AG04449 (cell line): ENCODE results near the gene TEX22.
A peak's percentile ranks its signal among the peaks of the same experiment; 100 is the strongest.

Experiments used
- CTCF ChIA-PET: fragments of 350-600 bp; formaldehyde crosslinking; extraction: SDS; loops from one replicate; lab custom pipeline; 2021; ENCODE audit warnings: antibody characterized with exemption; lab: Yijun Ruan, JAX
- POLR2A ChIA-PET: fragments of 400-600, 350-600 bp; formaldehyde crosslinking; extraction: SDS; loops from one replicate; lab custom pipeline; 2020; ENCODE audit warnings: antibody characterized with exemption, inconsistent platforms; lab: Yijun Ruan, JAX
- DNase-seq: peaks from one replicate; pipeline ENCODE4 v3.0.0-alpha.2; 2010; ENCODE audit warnings: low read depth, low spot score
- H3K4me3 ChIP-seq: 2 replicates; pipeline ENCODE4 v1.5.1; 2011; ENCODE audit warnings: low read depth, mild to moderate bottlenecking, control low read depth, low read length
- CTCF ChIP-seq: IDR thresholded peaks from one replicate; pipeline ENCODE4 v1.5.1; 2011; ENCODE audit warnings: mild to moderate bottlenecking, moderate library complexity, low read length, control low read depth, inconsistent platforms; ENCODE audit not compliant: insufficient read depth; ENCODE audit errors: missing control alignments

Gene TEX22

GRCh38 chr14:105398726-105399465 is 558 bp downstream of the TEX22 start:
- ChIA-PET CTCF (interaction anchor here (0.7 to 1.7 kb wide), 6 partner anchors 10 to 91 kb away, joined by 3 to 8 read pairs (median 3); no protein-coding TSS in a partner anchor), POLR2A (interaction anchor here (2.0 kb wide), 1 partner anchor 12 kb away, joined by 8 read pairs; no protein-coding TSS in a partner anchor)
- no peak for TF ChIP-seq CTCF
- H3K4me3 ChIP-seq = peak overlapping the region; percentile 79
- no peak for DNase-seq

GRCh38 chr14:105399466-105399775 is 1.1 kb downstream of the TEX22 start:
- no peak for DNase-seq
- CTCF ChIA-PET = interaction anchor here (0.7 to 1.7 kb wide), 7 partner anchors 10 to 91 kb away, joined by 3 to 8 read pairs (median 3); no protein-coding TSS in a partner anchor
- POLR2A ChIA-PET = interaction anchor here (2.0 kb wide), 1 partner anchor 12 kb away, joined by 8 read pairs; no protein-coding TSS in a partner anchor
- peak overlapping the region; percentile 79 for H3K4me3 ChIP-seq
- no peak for TF ChIP-seq CTCF

GRCh38 chr14:105400016-105400415 is 1.7 kb downstream of the TEX22 start:
- no peak for DNase-seq
- no peak for TF ChIP-seq CTCF
- CTCF ChIA-PET = interaction anchor here (0.8 to 1.7 kb wide), 3 partner anchors 16 to 81 kb away, joined by 3 to 8 read pairs (median 3); no protein-coding TSS in a partner anchor
- POLR2A ChIA-PET = interaction anchor here (0.6 to 2.0 kb wide), 2 partner anchors 11 to 35 kb away, joined by 3 to 8 read pairs; no protein-coding TSS in a partner anchor
- H3K4me3 ChIP-seq = 0 out of 2 replicates have a peak overlapping the region, but pooled peaks have one; percentile 79

- ChIA-PET POLR2A (no interaction called here), CTCF (interaction anchor here (1.6 kb wide), 1 partner anchor 31 kb away, joined by 6 read pairs; no protein-coding TSS in a partner anchor)
- H3K4me3 ChIP-seq = no peak overlapping the region
- DNase-seq = no peak
- no peak for TF ChIP-seq CTCF
These were observed 3.4 kb downstream of the TEX22 start for GRCh38 chr14:105401699-105402098.

- CTCF ChIA-PET = no interaction called here
- POLR2A ChIA-PET = no interaction called here
- no peak overlapping the region for H3K4me3 ChIP-seq
- DNase-seq = no peak
- no peak for TF ChIP-seq CTCF
These were observed 10.3 kb downstream of the TEX22 start for GRCh38 chr14:105408592-105408991.

- ChIA-PET POLR2A (no interaction called here), CTCF (interaction anchor here (1.6 kb wide), 1 partner anchor 81 kb away, joined by 5 read pairs; no protein-coding TSS in a partner anchor)
- no peak overlapping the region for H3K4me3 ChIP-seq
- no peak for TF ChIP-seq CTCF
- DNase-seq = no peak
These were observed 11.0 kb downstream of the TEX22 start for GRCh38 chr14:105409364-105409763.
